SJSA1 (cell line): ENCODE measurements around the gene HLA-DQA2. TPM values are rescaled to one million over a fixed set of nuclear protein-coding genes. Genes with fewer than 3 reads are reported as not detected.
"Not testable (repeated sequence)": the region's sequence is repeated elsewhere in the genome, so short reads cannot be mapped to it uniquely, and the experiment has no call there.

ENCODE experiments used
- DNase-seq, 2 experiments: peaks; one replicate each; pipeline ENCODE4 v3.0.0-alpha.2; 2015 to 2020; ENCODE audit warnings: low spot score in 2 of 2, low read depth in 1 of 2
- H3K27ac ChIP-seq: fragments of 250-450 bp; sonication (Bioruptor Pico); 2 replicates; pipeline ENCODE4 v1.5.1; 2020; ENCODE audit warnings: mild to moderate bottlenecking, moderate library complexity
- H3K27me3 ChIP-seq: fragments of 250-450 bp; sonication (Bioruptor Pico); replicated peaks from 2 replicates; pipeline ENCODE4 v1.5.1; 2020; ENCODE audit warnings: mild to moderate bottlenecking, moderate library complexity
- H3K36me3 ChIP-seq: fragments of 250-450 bp; sonication (Bioruptor Pico); 2 replicates; pipeline ENCODE4 v1.5.1; 2020; ENCODE audit warnings: mild to moderate bottlenecking
- H3K4me1 ChIP-seq: fragments of 250-450 bp; sonication (Bioruptor Pico); replicated peaks from 2 replicates; pipeline ENCODE4 v1.6.1; 2021; ENCODE audit warnings: mild to moderate bottlenecking
- H3K4me3 ChIP-seq: fragments of 250-450 bp; sonication (Bioruptor Pico); 2 replicates; pipeline ENCODE4 v1.5.1; 2020; ENCODE audit warnings: mild to moderate bottlenecking
- H3K9me3 ChIP-seq: fragments of 250-450 bp; sonication (Bioruptor Pico); replicated peaks from 2 replicates; pipeline ENCODE4 v1.5.1; 2020; ENCODE audit warnings: mild to moderate bottlenecking
- total RNA-seq: library from RNA; depleted of rRNA; stranded (reverse); fragments of >200 nt; shearing (Covaris generic); gene quantifications from 2 replicates; pipeline ENCODE4 v1.2.3, GENCODE V29; 2014

Gene HLA-DQA2
- total RNA-seq, 1 experiment from 2014 or later: not detected

- H3K9me3 ChIP-seq: no peaks in the 10 kb centered on the region
- no peak for DNase-seq
- no peaks in the 10 kb centered on the region for H3K36me3 ChIP-seq
- H3K4me1 ChIP-seq: no peaks in the 10 kb centered on the region
- H3K27ac ChIP-seq: no peak overlapping the region
- H3K4me3 ChIP-seq: no peak overlapping the region
- peaks cover 38% of the 10 kb centered on the region for H3K27me3 ChIP-seq
Observed at GRCh38 chr6:32752580-32752979, 11.4 kb downstream of the HLA-DQA2 start.

- Histone ChIP-seq H3K27me3 (peaks cover 35% of the 10 kb centered on the region), H3K4me3 (no peak overlapping the region)
- no peak for DNase-seq
Observed at GRCh38 chr6:32759669-32760068, 18.5 kb downstream of the HLA-DQA2 start.

GRCh38 chr6:32761072-32761471 lies 19.9 kb downstream of the HLA-DQA2 start:
- Histone ChIP-seq H3K4me1 (no peaks in the 10 kb centered on the region), H3K9me3 (no peaks in the 10 kb centered on the region), H3K27ac (no peak overlapping the region), H3K36me3 (no peaks in the 10 kb centered on the region), H3K4me3 (no peak overlapping the region), H3K27me3 (peaks cover 27% of the 10 kb centered on the region)
- no peak for DNase-seq

More at GRCh38 chr6:32759669-32760068, 18.5 kb downstream of the HLA-DQA2 start:
- H3K27ac ChIP-seq: no peak overlapping the region
- H3K36me3 ChIP-seq: no peaks in the 10 kb centered on the region
- H3K9me3 ChIP-seq: no peaks in the 10 kb centered on the region
- no peaks in the 10 kb centered on the region for H3K4me1 ChIP-seq

- no peak for DNase-seq
- no peak overlapping the region for H3K4me3 ChIP-seq
- no peaks in the 10 kb centered on the region for H3K36me3 ChIP-seq
- H3K9me3 ChIP-seq: no peaks in the 10 kb centered on the region
- H3K27me3 ChIP-seq: peaks cover 32% of the 10 kb centered on the region
- no peak overlapping the region for H3K27ac ChIP-seq
- no peaks in the 10 kb centered on the region for H3K4me1 ChIP-seq
Observed at GRCh38 chr6:32761548-32761947, 20.4 kb downstream of the HLA-DQA2 start.

GRCh38 chr6:32763421-32763820 lies 22.2 kb downstream of the HLA-DQA2 start, which contains the start of gene HLA-DQB2:
TSS of gene HLA-DQB2 (minus strand) at chr6:32763532. CDS start at chr6:32763470, 62 bp downstream.
- Histone ChIP-seq H3K9me3 (no peaks in the 10 kb centered on the region), H3K4me3 (no peak within 1 kb of the TSS), H3K4me1 (no peaks in the 10 kb centered on the region), H3K27me3 (peaks cover 36% of the 10 kb centered on the region), H3K27ac (no peak within 1 kb of the TSS), H3K36me3 (no peaks in the 10 kb centered on the region)
- no peak for DNase-seq

- Histone ChIP-seq H3K36me3 (no peaks in the 10 kb centered on the region), H3K27me3 (peaks cover 40% of the 10 kb centered on the region), H3K27ac (no peak overlapping the region), H3K4me3 (no peak overlapping the region), H3K9me3 (no peaks in the 10 kb centered on the region), H3K4me1 (no peaks in the 10 kb centered on the region)
- no peak for DNase-seq
Observed at GRCh38 chr6:32764048-32764447, 22.9 kb downstream of the HLA-DQA2 start.

GRCh38 chr6:32772656-32773055 lies 31.5 kb downstream of the HLA-DQA2 start:
- Histone ChIP-seq H3K36me3 (no peaks in the 10 kb centered on the region), H3K27me3 (peaks cover 50% of the 10 kb centered on the region), H3K4me1 (no peaks in the 10 kb centered on the region), H3K27ac (no peak overlapping the region), H3K9me3 (no peaks in the 10 kb centered on the region), H3K4me3 (no peak overlapping the region)
- no peak for DNase-seq

GRCh38 chr6:32774426-32774825 lies 33.2 kb downstream of the HLA-DQA2 start:
- no peak for DNase-seq
- Histone ChIP-seq H3K9me3 (no peaks in the 10 kb centered on the region), H3K36me3 (no peaks in the 10 kb centered on the region), H3K4me1 (no peaks in the 10 kb centered on the region), H3K4me3 (no peak overlapping the region), H3K27ac (no peak overlapping the region), H3K27me3 (peaks cover 36% of the 10 kb centered on the region)

- Histone ChIP-seq H3K4me1 (no peaks in the 10 kb centered on the region), H3K36me3 (no peaks in the 10 kb centered on the region), H3K9me3 (no peaks in the 10 kb centered on the region), H3K4me3 (no peak overlapping the region), H3K27me3 (peaks cover 34% of the 10 kb centered on the region), H3K27ac (no peak overlapping the region)
- DNase-seq: no peak
Observed at GRCh38 chr6:32775071-32775470, 33.9 kb downstream of the HLA-DQA2 start.

- Histone ChIP-seq H3K27ac (no peak overlapping the region), H3K27me3 (peaks cover 22% of the 10 kb centered on the region), H3K4me1 (no peaks in the 10 kb centered on the region), H3K36me3 (no peaks in the 10 kb centered on the region), H3K9me3 (no peaks in the 10 kb centered on the region), H3K4me3 (no peak overlapping the region)
- no peak for DNase-seq
Observed at GRCh38 chr6:32779036-32779435, 37.8 kb downstream of the HLA-DQA2 start.

GRCh38 chr6:32782923-32783322 lies 41.7 kb downstream of the HLA-DQA2 start:
- H3K27me3 ChIP-seq: peaks cover 31% of the 10 kb centered on the region
- H3K36me3 ChIP-seq, DNase-seq, H3K4me3 ChIP-seq, H3K9me3 ChIP-seq, H3K27ac ChIP-seq, H3K4me1 ChIP-seq: not testable (repeated sequence)

- DNase-seq: peak in 1 of 2 experiments; percentile 33
- Histone ChIP-seq H3K4me1 (no peaks in the 10 kb centered on the region), H3K27ac (no peak overlapping the region), H3K36me3 (no peaks in the 10 kb centered on the region), H3K4me3 (no peak overlapping the region), H3K9me3 (no peaks in the 10 kb centered on the region; the same call in none of the 2 replicates), H3K27me3 (peaks cover 36% of the 10 kb centered on the region)
Observed at GRCh38 chr6:32785781-32786533, 44.8 kb downstream of the HLA-DQA2 start.

- H3K36me3 ChIP-seq: no peaks in the 10 kb centered on the region
- no peaks in the 10 kb centered on the region; the same call in none of the 2 replicates for H3K9me3 ChIP-seq
- no peaks in the 10 kb centered on the region for H3K4me1 ChIP-seq
- no peak overlapping the region for H3K27ac ChIP-seq
- H3K4me3 ChIP-seq: no peak overlapping the region
- DNase-seq: no peak
- peaks cover 66% of the 10 kb centered on the region for H3K27me3 ChIP-seq
Observed at GRCh38 chr6:32790306-32790705, 49.1 kb downstream of the HLA-DQA2 start.

GRCh38 chr6:32792901-32793435 lies 51.8 kb downstream of the HLA-DQA2 start:
- Histone ChIP-seq H3K4me3 (no peak overlapping the region), H3K27ac (no peak overlapping the region), H3K4me1 (no peaks in the 10 kb centered on the region), H3K27me3 (peaks cover 64% of the 10 kb centered on the region), H3K36me3 (no peaks in the 10 kb centered on the region), H3K9me3 (no peaks in the 10 kb centered on the region; the same call in 1 of the 2 replicates)
- no peak for DNase-seq
